NK-92 (cell line): Measurements from ENCODE around the gene LRRN3.

Source experiments
- DNase-seq: peaks from one replicate; lab custom pipeline; 2025; ENCODE audit not compliant: unreplicated experiment; lab: John Stamatoyannopoulos, UW

Gene LRRN3

GRCh38 chr7:111103678-111104274, 12.8 kb downstream of the LRRN3 start:
- DNase-seq, result no peak

GRCh38 chr7:111104710-111105109, 13.8 kb downstream of the LRRN3 start:
- no peak for DNase-seq

DNA sequence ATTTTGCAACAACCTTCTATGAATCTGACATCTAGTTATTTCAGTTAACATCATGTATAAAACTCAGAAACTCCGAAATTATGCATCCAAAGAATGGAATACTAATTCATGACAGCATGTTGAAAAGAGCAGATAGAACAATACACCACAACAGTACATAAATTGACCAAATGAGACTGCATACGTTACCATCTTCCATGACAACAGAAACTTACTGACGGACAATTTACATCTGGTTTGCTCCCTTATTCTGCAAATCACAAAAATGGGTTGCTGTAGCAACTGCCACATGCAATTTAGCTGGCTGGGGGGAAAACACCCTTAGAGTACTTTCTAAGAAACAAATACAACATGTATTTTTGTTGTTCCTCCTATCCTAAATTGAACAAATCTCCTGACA, 14.3 kb downstream of the LRRN3 start:
- DNase-seq, result no peak

GRCh38 chr7:111107579-111107978, 16.7 kb downstream of the LRRN3 start:
- no peak for DNase-seq

DNA sequence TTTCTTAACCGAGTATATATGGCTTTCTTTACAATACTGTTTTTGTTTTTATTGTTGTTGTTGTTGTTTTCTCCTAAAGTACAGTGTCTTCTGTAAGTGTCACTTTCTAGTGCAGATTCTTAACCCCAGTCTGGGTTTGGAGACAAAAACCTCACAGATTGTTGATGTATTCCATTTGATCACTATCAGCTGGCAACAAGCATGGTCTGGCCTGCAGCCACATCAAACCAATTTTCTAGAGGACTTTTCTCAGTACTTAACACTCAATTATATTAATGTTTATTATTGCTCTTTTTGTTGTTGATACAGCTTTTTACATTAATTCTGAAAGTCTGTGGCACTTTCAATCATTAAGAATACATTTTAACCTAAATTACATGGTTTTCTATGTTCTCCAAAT, 17.1 kb downstream of the LRRN3 start:
- DNase-seq, result no peak

- DNase-seq, result no peak
These were observed 17.6 kb downstream of the LRRN3 start for GRCh38 chr7:111108496-111108895.

GRCh38 chr7:111112439-111112838, 21.5 kb downstream of the LRRN3 start:
- no peak for DNase-seq

- DNase-seq, result no peak
These were observed 22.5 kb downstream of the LRRN3 start for GRCh38 chr7:111113263-111114017.

GRCh38 chr7:111115966-111116365, 25.0 kb downstream of the LRRN3 start:
- no peak for DNase-seq

GRCh38 chr7:111126987-111127386, 36.1 kb downstream of the LRRN3 start:
- no peak for DNase-seq

DNA sequence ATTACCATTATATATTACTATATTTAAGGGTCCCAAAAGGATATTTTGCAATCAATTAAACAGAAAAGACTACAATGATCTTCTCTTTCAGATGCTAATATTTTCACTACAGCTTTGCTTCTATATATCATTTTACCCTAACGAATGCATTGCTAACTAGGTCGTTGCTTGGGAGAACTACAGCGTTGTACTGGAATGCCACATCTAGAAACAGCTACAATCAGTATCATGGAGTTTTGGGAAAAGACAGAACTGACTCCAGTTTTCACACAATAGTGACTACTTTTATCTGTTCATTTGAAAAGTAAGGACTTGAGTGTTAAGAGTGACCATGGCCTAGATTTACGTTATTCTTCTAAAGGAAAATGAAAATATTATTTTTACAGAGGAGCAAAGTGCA, 38.5 kb downstream of the LRRN3 start:
- no peak for DNase-seq

- no peak for DNase-seq
These were observed 41.9 kb downstream of the LRRN3 start for GRCh38 chr7:111132833-111133232.

- no peak for DNase-seq
These were observed 46.6 kb downstream of the LRRN3 start for GRCh38 chr7:111137296-111138192.

DNA sequence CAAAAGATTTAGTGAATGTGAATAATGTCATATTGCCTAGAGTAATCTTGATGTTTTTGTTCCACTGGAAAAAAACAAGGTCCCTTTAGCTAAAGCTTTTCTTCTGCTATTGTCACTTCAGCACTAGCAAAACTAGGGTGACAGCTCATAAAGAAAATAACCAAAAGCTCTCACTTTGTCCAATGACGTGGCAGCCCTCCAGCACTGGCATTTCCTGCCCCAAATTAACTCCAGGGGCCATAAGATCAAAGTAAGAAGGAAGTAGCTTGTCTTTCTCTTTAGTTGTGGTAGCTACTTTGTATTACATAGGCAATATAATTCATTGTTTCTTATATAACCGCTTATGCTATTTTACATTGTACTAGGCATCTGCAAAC, 47.3 kb downstream of the LRRN3 start:
- DNase-seq, result no peak

DNA sequence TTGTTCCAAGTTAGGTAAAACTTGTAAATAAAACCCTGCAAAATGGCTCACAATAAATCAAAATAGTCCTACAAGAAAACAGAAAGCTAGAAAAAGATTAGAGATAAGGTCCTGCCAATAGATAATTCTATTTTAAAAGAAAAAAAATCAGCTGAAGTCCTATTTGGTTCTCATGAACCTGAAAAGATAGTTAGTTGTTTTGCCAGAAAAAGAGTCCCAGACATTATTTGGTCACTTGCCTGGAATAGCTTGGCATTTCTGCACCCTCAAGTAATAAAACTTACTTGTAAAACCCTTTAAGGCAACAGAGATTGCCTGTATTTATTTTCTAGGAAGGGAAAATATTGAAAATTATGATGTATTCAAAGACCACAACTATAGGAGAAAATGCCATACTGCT, 47.7 kb downstream of the LRRN3 start:
- DNase-seq, result no peak

GRCh38 chr7:111140091-111140865, 49.4 kb downstream of the LRRN3 start:
- DNase-seq, result no peak

DNA sequence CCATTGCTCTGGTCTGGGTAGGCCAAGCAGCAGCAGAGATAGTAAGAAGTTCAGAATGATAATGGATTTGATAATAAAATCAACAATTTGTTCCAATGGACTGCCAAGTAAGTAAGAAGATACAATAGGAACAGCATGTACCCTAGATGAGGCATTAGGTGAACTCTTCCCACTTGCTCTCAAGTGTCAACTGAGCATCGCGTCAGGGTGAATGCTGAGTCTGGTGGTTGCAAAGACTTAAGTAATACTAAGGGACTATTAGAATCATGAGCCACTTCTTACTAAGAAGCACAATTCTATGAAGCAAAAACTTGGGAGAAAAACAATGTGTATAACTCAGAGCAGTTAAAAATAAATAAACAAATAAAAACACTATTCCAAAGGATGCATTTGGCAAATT, 54.5 kb downstream of the LRRN3 start:
- no peak for DNase-seq

- DNase-seq, result no peak
These were observed 55.2 kb downstream of the LRRN3 start for GRCh38 chr7:111146136-111146535.

DNA sequence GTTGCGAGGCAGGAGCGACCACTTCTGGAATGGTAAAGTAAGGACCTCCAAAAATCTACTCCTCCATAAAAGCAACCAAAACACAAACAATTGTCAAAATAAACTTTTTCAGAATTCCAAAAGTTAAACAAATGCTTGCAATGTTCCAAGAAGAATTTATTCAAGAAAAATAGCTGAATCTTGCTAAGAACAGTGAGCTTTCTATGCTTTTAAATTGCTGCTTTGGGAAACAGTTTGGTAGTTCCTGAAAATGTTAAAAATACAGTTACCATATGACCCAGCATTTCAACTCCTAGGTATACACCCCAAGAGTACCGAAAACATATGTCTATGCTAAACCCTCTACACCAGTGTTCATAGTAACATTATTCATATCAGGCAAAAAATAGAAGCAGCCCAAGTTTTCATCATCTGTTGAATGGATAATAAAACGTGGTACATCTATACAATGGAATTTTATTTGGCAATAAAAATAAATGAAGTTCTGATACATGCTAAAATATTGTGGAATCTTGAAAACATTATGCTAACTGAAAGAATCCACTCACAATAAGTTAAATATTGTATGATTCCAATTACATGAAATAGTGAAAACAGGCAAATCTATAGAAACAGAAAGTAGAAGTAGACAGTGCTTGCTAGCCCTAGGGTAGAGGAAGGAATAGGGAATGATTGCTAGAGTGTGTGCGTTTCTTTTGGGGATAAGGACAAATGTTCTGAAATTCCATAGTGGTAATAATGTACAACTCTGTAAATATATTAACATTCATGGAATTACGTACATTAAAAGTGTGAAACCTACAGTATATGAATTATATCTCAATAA, 57.0 kb downstream of the LRRN3 start:
- no peak for DNase-seq

GRCh38 chr7:111150709-111151108, 59.8 kb downstream of the LRRN3 start:
- DNase-seq, result no peak
